ENCODE measurements around the gene LRG1.

LRG1 gene

DNA sequence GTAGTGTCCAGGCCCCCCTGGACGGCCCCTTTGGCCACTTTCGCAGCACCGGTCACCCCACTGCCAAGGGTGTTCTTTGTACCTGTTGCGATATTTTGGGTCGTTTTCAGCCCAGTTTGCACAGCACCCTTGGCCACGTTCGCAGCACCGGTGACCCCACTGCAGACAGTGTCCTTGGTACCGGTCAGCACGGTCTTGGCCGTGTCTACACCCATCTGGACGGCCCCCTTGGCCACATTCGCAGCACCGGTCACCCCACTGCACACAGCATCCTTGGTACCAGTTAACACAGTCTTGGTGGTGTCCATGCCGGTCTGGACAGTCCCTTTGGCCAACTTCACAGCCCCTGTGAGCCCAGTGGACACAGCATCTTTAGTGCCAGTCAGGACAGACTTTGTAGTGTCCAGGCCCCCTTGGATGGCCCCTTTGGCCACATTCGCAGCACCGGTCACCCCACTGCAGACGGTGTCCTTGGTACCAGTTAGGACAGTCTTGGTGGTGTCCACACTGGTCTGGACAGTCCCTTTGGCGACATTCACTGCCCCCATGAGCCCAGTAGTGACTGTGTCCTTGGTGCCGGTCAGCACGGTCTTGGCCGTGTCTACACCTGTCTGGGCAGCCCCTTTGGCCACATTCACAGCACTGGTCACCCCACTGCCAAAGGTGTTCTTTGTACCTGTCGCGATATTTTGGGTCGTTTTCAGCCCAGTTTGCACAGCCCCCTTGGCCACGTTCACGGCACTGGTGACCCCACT, 28.4 kb downstream of the LRG1 start:
- no peak for DNase-seq (ENCODE audit: low read depth in 2 of 3, low spot score in 2 of 3)

GRCh38 chr19:4510435-4511255, 29.2 kb downstream of the LRG1 start:
- DNase-seq (ENCODE audit: low read depth in 2 of 3, low spot score in 2 of 3) = no peak

- DNase-seq (ENCODE audit: low read depth in 2 of 3, low spot score in 2 of 3) = no peak
These were observed 31.1 kb downstream of the LRG1 start for GRCh38 chr19:4508698-4509097.

- no peak for DNase-seq (ENCODE audit: low read depth in 2 of 3, low spot score in 2 of 3)
These were observed 32.0 kb downstream of the LRG1 start for GRCh38 chr19:4507804-4508203.

DNA sequence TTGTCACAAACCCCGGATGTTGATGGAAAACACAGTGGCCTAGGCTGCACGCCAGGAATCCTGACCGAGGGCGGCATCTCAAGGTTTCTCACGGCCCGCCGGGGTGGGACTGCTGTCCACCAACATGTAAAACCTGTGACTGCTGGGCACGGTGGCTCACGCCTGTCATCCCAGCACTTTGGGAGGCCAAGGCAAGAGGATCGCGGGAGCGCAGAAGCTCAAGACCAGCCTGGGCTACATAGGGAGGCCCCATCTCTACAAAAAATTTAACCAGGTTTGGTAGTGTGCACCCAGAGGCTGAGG, 32.7 kb downstream of the LRG1 start:
- DNase-seq (ENCODE audit: low read depth in 2 of 3, low spot score in 2 of 3) = no peak

DNA sequence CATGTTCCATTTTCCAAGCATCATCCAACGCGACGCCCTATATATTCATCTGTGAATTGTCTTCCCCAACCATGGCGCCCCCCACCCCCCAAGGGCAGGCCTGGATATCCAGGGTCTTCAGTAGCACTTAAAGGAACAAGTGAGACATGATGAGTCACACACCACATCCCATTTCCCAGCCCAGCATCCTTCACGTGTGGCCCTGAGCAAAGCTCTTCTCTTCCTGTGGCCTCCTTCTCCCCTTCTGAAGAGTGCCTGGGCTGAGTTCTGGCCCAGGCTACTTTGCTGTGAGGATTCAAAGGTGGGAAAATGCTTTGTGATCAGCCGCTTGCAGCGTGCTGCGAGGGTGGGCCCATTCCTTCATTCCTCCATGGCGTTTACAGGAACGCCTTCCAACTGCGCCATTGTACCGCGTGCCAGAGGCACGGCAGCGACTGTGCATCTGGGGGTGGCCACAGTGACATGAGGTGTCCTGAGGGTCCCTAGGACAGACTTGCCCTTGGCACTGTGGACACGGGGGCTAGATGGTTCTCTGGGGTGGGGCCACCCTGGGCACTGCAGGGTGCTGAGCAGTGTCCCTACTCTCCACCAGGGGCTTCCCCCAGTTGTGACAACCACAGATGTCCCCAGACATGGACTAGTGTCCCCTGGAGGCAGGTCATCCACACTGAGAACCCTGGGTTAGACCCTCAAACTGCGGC, 33.2 kb downstream of the LRG1 start:
- no peak for DNase-seq (ENCODE audit: low read depth in 2 of 3, low spot score in 2 of 3)

GRCh38 chr19:4505570-4506448, 34.0 kb downstream of the LRG1 start:
- DNase-seq (ENCODE audit: low read depth in 2 of 3, low spot score in 2 of 3) = no peak

DNA sequence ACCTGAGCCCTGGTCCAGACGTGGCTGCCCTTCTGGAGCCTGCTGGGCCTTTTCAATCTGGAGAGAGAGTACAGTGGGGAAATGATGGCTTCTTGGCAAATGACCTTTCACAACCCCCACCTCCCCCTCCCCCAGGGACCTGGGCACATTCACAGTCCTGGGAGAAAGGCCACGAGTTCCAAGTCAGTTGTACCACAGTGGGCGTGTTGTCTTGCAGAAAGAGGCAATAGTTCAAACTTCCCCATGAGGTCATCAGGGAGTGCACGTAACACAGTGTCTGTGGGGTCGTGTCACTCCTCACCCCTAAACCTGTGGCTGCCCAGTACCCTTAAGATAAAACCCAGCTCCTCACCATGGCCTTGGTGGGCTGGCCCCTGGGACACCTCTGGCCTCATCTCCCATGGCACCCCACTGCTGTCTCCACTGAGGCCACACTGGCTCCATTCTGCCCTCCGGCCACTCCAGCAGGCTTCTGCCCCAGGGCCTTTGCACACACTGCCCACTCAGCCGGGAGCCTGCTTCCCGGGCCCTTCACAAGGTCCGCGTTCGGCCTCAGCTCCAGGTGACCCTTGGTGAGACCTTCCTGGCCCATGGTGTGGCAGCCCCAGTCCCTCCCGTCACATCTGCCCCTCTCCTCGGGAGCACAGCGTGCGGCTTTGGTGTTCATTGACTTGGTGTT, 34.8 kb downstream of the LRG1 start:
- DNase-seq (ENCODE audit: low read depth in 2 of 3, low spot score in 2 of 3) = no peak

DNA sequence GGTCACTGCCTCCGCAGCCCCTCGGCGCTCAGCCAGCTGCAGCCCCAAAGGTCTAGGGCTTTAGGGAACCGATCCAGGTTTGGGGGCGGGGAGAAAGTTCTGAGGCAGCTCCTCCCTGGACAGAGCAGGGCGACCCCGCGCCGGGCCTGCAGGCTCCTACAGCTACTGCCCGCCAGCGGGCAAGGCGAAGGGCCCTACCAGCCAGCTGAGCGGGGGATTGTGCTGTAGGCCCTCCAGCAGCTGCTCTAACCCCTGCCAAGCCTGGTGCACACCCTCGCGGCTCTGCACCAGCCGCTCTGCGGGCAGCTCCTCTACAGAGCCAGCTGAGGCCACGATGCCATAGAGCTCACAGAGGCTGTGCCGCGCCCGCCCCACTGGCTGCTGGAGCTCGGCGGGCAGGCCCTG, 35.5 kb downstream of the LRG1 start:
- DNase-seq (ENCODE audit: low read depth in 2 of 3, low spot score in 2 of 3) = no peak

GRCh38 chr19:4503825-4504170, 36.0 kb downstream of the LRG1 start:
- no peak for DNase-seq (ENCODE audit: low read depth in 2 of 3, low spot score in 2 of 3)

- DNase-seq (ENCODE audit: low read depth in 2 of 3, low spot score in 2 of 3) = no peak
These were observed 36.6 kb downstream of the LRG1 start for GRCh38 chr19:4503132-4503824.

DNA sequence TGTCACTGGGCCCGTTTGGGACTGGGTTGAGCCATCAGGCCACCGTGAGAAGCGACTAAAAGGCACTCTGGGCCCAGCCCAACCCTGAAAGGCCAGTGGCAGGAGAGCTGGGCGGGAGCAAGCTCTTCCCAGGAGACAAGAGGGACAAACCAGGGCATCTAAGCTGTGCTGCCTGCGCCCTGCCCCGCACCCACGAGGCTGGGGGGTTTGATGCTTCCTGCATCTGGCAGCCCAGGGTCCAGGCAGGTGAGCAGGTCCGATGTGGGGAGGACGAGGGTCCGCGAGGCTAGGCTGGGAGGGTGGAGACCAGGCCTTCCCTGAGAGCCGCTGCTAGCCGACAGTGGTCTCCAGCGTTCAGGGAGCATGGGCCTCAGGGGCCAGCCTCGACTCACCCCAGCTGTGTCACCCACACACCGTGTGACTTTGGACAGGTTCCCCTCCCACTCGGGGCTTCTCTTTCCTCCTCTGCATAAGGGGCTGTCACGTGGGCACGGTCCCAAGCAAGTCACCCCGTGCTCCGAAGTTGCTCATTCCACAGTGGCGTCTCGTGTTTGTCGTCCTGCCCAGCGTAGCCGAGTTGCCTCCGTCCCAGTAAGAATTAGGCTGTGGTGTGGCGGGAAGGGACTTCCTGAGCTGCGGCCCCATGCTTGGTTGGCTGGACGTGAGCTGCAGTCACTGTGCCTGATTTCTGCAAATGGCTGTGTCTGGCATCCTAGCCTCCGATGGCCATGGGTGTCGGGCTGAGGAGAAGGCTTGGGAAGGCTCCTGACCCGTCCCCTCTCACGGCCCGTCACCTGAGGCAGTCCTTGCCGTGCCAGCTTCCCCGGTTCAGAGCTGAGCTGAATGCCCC, 37.3 kb downstream of the LRG1 start:
- no peak for DNase-seq (ENCODE audit: low read depth in 2 of 3, low spot score in 2 of 3)

DNA sequence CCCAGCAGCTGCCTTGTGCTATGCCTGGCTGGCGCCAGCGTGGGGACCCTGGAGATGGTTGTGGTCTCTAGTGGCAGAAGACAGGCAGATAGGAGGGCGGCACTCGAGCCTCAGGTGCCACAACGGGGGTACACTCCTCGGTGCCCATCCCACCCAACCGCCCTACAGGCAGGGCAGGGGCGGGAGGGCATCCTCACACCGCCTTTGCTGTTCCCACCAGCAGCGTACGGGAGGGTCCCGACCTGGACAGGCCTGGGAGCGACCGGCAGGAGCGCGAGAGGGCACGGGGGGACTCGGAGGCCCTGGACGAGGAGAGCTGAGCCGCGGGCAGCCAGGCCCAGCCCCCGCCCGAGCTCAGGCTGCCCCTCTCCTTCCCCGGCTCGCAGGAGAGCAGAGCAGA, 38.1 kb downstream of the LRG1 start:
- no peak for DNase-seq (ENCODE audit: low read depth in 2 of 3, low spot score in 2 of 3)

DNA sequence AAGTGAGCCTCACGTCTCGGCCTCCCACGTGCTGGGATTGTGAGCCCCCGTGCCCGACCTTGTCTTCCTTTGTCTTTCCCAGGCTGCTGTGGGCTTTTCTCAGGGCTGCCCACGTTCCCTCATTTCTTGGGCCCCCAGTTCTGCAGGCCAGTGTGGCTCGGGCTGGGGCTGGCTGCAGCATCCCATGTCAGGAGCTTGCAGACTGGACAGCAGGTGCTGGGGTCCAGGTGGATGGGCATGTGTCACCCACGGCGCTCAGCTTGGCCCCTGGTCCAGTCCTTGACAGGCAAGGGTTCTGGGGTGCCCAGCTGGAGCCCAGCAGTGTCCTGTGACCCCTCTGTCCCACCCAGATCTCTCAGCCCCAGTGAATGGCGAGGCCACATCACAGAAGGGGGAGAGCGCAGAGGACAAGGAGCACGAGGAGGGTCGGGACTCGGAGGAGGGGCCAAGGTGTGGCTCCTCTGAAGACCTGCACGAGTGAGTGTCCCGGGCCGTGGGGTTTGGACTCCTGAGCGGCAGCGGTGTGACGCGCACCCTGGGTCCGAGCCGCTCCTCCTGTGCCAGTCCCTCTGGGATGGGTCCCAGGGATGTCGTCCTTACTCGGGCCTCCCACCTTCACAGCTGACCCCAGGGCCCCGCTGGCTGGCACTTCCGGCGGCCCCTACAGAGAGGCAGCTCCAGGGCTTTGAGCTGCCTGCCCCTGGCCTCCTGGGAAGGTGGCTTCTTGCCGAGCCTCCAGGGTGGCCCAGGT, 38.8 kb downstream of the LRG1 start:
- no peak for DNase-seq (ENCODE audit: low read depth in 2 of 3, low spot score in 2 of 3)

DNA sequence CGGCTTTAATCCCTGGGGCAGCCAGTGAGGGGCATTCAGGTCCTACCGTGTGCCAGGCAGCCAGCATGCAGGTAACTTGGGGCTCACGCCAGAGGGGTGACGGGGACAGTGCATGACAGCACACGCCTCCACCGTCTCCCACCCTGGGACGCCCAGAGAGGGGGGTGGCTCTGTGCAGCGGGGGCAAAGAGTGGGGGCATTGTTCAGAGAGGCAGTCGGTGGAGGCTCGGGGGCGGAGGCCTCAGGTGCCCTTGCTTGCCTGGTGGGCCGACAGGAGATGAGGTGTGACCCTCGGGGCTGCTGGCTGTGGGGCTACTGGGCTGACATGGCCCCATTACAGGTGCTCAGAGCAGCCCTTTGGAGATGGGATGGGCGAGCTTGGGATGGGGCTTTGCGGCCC, 40.0 kb downstream of the LRG1 start:
- no peak for DNase-seq (ENCODE audit: low read depth in 2 of 3, low spot score in 2 of 3)

DNA sequence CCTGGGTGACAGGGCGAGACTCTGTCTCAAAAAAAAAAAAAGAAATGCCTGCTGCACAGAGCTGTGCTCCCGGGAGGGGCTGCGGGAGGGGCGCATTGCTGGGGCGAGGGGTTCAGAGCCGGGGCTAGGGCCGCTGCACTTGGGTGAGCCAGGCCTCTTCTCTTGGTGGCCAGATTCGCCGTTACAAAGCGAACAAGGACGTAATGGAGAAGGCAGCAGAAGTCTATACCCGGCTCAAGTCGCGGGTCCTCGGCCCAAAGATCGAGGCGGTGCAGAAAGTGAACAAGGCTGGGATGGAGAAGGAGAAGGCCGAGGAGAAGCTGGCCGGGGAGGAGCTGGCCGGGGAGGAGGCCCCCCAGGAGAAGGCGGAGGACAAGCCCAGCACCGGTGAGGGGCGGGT, 40.5 kb downstream of the LRG1 start:
- no peak for DNase-seq (ENCODE audit: low read depth in 2 of 3, low spot score in 2 of 3)

DNA sequence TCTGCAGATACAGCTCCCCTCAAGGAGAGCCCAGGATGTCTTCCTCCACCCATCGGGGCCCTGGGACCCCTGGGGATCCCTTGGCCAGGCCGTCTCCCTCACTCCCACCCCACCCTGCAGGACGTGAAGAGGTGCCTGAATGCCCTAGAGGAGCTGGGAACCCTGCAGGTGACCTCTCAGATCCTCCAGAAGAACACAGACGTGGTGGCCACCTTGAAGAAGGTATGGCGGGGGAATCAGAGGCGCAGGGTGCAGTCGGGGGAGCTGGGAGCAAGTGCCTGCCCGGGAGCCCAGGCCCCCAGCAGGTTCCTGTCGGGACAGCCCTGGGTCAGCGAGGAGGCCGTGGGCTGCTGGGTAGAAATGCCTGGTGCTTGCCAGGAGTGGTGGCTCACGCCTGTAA, 41.1 kb downstream of the LRG1 start:
- DNase-seq (ENCODE audit: low read depth in 2 of 3, low spot score in 2 of 3) = no peak

DNA sequence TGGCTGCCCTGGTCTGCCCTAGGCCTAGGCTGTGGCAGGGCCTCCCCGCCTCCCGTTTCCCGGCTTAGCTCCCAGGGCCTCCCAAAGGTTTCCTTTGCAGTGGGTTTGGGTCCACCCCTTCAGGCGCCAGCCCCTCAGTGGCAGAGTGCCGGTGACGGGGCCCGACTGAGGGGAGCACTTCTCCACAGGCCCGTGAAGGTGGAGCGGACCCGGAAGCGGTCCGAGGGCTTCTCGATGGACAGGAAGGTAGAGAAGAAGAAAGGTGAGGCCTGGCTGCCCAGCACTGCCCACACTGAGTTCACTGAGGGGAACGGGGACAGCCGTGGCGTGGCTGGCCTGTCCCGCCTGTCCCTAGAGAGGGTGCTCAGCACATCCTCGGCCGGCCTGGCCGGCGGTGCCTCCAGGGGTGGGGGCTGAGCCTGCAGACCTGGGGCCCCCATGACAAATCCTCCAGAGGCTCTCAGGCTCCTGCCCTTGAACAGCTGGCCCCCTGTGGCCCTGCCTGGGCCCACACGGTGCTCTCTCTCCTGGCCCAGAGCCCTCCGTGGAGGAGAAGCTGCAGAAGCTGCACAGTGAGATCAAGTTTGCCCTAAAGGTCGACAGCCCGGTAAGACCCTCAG, 42.0 kb downstream of the LRG1 start:
- DNase-seq (ENCODE audit: low read depth in 2 of 3, low spot score in 2 of 3) = no peak
